D721Med (cell line): Measurements from ENCODE around the gene SESN1.

Experiments used
- DNase-seq: peaks from one replicate; pipeline ENCODE4 v3.0.0; 2011; ENCODE audit warnings: low spot score; ENCODE audit not compliant: insufficient read length
- FAIRE-seq: peaks from 2 replicates; lab custom pipeline; 2011; peaks lifted over from hg19 to GRCh38; lab: Jason Lieb, UNC
- CTCF ChIP-seq: IDR thresholded peaks from 2 replicates; pipeline ENCODE4 v1.5.1; 2012; ENCODE audit warnings: mild to moderate bottlenecking, control low read depth; ENCODE audit not compliant: insufficient read depth; ENCODE audit errors: missing control alignments

The SESN1 gene

GRCh38 chr6:109059571-109060021, 35.0 kb downstream of the SESN1 start:
- DNase-seq, result no peak
- FAIRE-seq, result no peak
- TF ChIP-seq CTCF, result no peak

DNA sequence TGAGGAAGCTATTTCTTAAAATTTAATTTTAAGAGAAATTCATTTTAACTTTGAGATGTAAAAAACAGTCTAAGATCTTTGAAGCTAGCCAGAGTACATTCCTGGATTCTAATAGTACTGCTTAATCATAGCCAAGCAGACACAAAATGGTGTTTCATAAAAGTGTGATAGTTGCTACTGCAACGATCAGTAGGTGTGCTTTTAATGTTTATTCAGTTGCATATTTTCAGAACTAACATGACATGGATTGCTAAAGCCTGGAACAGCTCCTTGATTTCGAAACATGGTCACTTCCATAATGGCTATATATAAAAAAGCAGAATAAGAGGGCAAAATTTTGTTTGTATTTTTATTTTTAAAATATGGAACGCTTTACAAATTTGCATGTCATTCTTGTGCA, 35.5 kb downstream of the SESN1 start:
- FAIRE-seq, result no peak

DNA sequence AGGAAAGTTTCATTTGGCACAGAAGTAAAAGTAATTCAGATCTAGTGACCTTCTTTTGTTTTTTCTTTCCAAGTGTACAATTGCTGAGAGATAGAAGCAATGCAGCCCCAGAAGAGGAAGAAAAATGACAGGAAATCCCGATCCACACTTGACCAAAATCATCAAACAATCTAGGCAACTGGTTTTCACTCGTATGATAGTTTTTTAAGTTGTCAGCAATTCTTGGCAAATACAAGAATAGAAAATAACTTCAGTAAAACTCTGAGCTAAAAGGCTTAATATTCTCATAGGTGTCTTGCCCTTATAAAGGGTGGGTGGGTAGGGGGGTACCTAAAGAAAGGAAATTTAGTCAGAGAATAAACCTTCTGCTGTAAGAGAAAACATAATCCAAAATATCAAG, 36.0 kb downstream of the SESN1 start:
- DNase-seq (no peak), FAIRE-seq (no peak)
- no peak for TF ChIP-seq CTCF

More for the DNA sequence above, 35.5 kb downstream of the SESN1 start:
- TF ChIP-seq CTCF, result no peak
- no peak for DNase-seq

- FAIRE-seq (no peak), DNase-seq (no peak)
- TF ChIP-seq CTCF, result no peak
Measured at GRCh38 chr6:109056661-109057060, 38.0 kb downstream of the SESN1 start.

GRCh38 chr6:109055771-109056235, 38.8 kb downstream of the SESN1 start:
- TF ChIP-seq CTCF, result no peak
- DNase-seq (no peak), FAIRE-seq (no peak)

GRCh38 chr6:109053336-109053735, 41.3 kb downstream of the SESN1 start:
- TF ChIP-seq CTCF, result no peak
- FAIRE-seq (peak; percentile 77), DNase-seq (no peak)

GRCh38 chr6:109052852-109053251, 41.8 kb downstream of the SESN1 start:
- DNase-seq (no peak), FAIRE-seq (peak; percentile 93)
- no peak for TF ChIP-seq CTCF
